H9 (cell line): Measurements from ENCODE around the gene LDLRAD4. TPM values are rescaled to one million over a fixed set of nuclear protein-coding genes. Genes with fewer than 3 reads are reported as not detected.

Experiments
- DNase-seq: peaks from one replicate; pipeline ENCODE4 v3.0.0-alpha.2; 2017
- H2AFZ ChIP-seq: one replicate; pipeline ENCODE4 v1.6.1; 2013; ENCODE audit warnings: mild to moderate bottlenecking, low read length, control low read depth, moderate library complexity
- H2AK5ac ChIP-seq: 2 replicates; pipeline ENCODE4 v1.6.1; 2013; ENCODE audit warnings: low read length, control low read depth, mixed read lengths; ENCODE audit not compliant: insufficient read length
- H2BK120ac ChIP-seq: one replicate; pipeline ENCODE4 v1.6.1; 2013; ENCODE audit warnings: low read depth, mild to moderate bottlenecking, low read length, control low read depth, inconsistent platforms; ENCODE audit not compliant: poor library complexity, severe bottlenecking
- H2BK12ac ChIP-seq: 2 replicates; pipeline ENCODE4 v1.6.1; 2013; ENCODE audit warnings: low read length, control low read depth, mixed read lengths, low read depth; ENCODE audit not compliant: insufficient read length
- H2BK15ac ChIP-seq: 2 replicates; pipeline ENCODE4 v1.6.1; 2013; ENCODE audit warnings: low read depth, low read length, control low read depth
- H2BK20ac ChIP-seq: one replicate; pipeline ENCODE4 v1.6.1; 2013; ENCODE audit warnings: low read depth, mild to moderate bottlenecking, low read length, control low read depth, inconsistent platforms; ENCODE audit not compliant: poor library complexity, severe bottlenecking
- H2BK5ac ChIP-seq: 2 replicates; pipeline ENCODE4 v1.6.1; 2013; ENCODE audit warnings: low read length, control low read depth, mixed read lengths; ENCODE audit not compliant: insufficient read length
- H3K14ac ChIP-seq: 2 replicates; pipeline ENCODE4 v1.6.1; 2013; ENCODE audit warnings: low read length, control low read depth; ENCODE audit not compliant: insufficient read depth
- H3K18ac ChIP-seq: 2 replicates; pipeline ENCODE4 v1.6.1; 2013; ENCODE audit warnings: low read depth, mild to moderate bottlenecking, mixed read lengths, low read length, control low read depth; ENCODE audit not compliant: insufficient read length
- H3K23ac ChIP-seq: 2 replicates; pipeline ENCODE4 v1.6.1; 2013; ENCODE audit warnings: low read length, control low read depth, mixed read lengths, low read depth; ENCODE audit not compliant: insufficient read length
- H3K23me2 ChIP-seq: 2 replicates; pipeline ENCODE4 v1.6.1; 2013; ENCODE audit warnings: low read depth, mild to moderate bottlenecking, mixed read lengths, low read length, control low read depth; ENCODE audit not compliant: insufficient read length, poor library complexity, severe bottlenecking
- H3K27ac ChIP-seq: 2 replicates; pipeline ENCODE4 v1.5.1; 2013; ENCODE audit warnings: low read length, control low read depth, mixed read lengths, low read depth; ENCODE audit not compliant: insufficient read length
- H3K27me3 ChIP-seq: 2 replicates; pipeline ENCODE4 v1.6.1; 2013; ENCODE audit warnings: low read length, control low read depth, inconsistent platforms; ENCODE audit not compliant: insufficient read depth
- H3K4ac ChIP-seq: 2 replicates; pipeline ENCODE4 v1.6.1; 2013; ENCODE audit warnings: low read depth, mild to moderate bottlenecking, control low read depth, inconsistent platforms, low read length, moderate library complexity
- H3K4me1 ChIP-seq: 2 replicates; pipeline ENCODE4 v1.6.1; 2013; ENCODE audit warnings: low read length, control low read depth, inconsistent platforms; ENCODE audit not compliant: insufficient read depth
- H3K4me2 ChIP-seq: 2 replicates; pipeline ENCODE4 v1.6.1; 2013; ENCODE audit warnings: low read length, control low read depth, mixed read lengths; ENCODE audit not compliant: insufficient read length, insufficient read depth
- H3K56ac ChIP-seq: 2 replicates; pipeline ENCODE4 v1.6.1; 2013; ENCODE audit warnings: low read depth, mild to moderate bottlenecking, mixed read lengths, low read length, control low read depth; ENCODE audit not compliant: insufficient read length
- H3K79me1 ChIP-seq: 2 replicates; pipeline ENCODE4 v1.6.1; 2013; ENCODE audit warnings: low read depth, mild to moderate bottlenecking, moderate library complexity, low read length, control low read depth, inconsistent platforms; ENCODE audit not compliant: insufficient read depth, poor library complexity, severe bottlenecking
- H3K79me2 ChIP-seq: 2 replicates; pipeline ENCODE4 v1.6.1; 2013; ENCODE audit warnings: low read length, control low read depth, inconsistent platforms; ENCODE audit not compliant: insufficient read depth
- H3K9ac ChIP-seq: 2 replicates; pipeline ENCODE4 v1.6.1; 2013; ENCODE audit warnings: low read length, control low read depth, mixed read lengths; ENCODE audit not compliant: insufficient read length; ENCODE audit errors: extremely low read depth
- H3K9me3 ChIP-seq: one replicate; pipeline ENCODE4 v1.6.1; 2013; ENCODE audit warnings: low read depth, low read length, inconsistent platforms; ENCODE audit not compliant: control insufficient read depth
- H3T11ph ChIP-seq: one replicate; pipeline ENCODE4 v1.6.1; 2013; ENCODE audit warnings: mild to moderate bottlenecking, low read length, control low read depth, inconsistent platforms
- H4K20me1 ChIP-seq: one replicate; pipeline ENCODE4 v1.6.1; 2013; ENCODE audit not compliant: control insufficient read depth, insufficient read length, insufficient read depth
- H4K5ac ChIP-seq: 2 replicates; pipeline ENCODE4 v1.6.1; 2013; ENCODE audit warnings: low read depth, mild to moderate bottlenecking, mixed read lengths, low read length, control low read depth; ENCODE audit not compliant: insufficient read length
- H4K8ac ChIP-seq: replicated peaks from 2 replicates; pipeline ENCODE4 v1.6.1; 2013; ENCODE audit warnings: low read length, control low read depth, mixed read lengths, low read depth; ENCODE audit not compliant: insufficient read length
- H4K91ac ChIP-seq: 2 replicates; pipeline ENCODE4 v1.6.1; 2013; ENCODE audit warnings: low read depth, mild to moderate bottlenecking, moderate library complexity, mixed read lengths, low read length, control low read depth; ENCODE audit not compliant: insufficient read length
- H3K27ac Mint-ChIP-seq, 3 experiments: 2 replicates in 2 of 3; 3 replicates in 1 of 3; pipeline ENCODE4 v1.8.0; 2020 to 2021; ENCODE audit warnings: mixed read lengths in 3 of 3, mild to moderate bottlenecking in 1 of 3, moderate library complexity in 1 of 3
- H3K27me3 Mint-ChIP-seq: 2 replicates; pipeline ENCODE4 v1.8.0; 2021; ENCODE audit warnings: low read depth, mild to moderate bottlenecking, moderate library complexity, mixed read lengths
- H3K36me3 Mint-ChIP-seq, 3 experiments: 2 replicates in 2 of 3; 3 replicates in 1 of 3; pipeline ENCODE4 v1.8.0; 2020 to 2021; ENCODE audit warnings: low read depth in 3 of 3, mixed read lengths in 3 of 3; ENCODE audit not compliant: insufficient read depth in 1 of 3
- H3K4me1 Mint-ChIP-seq, 2 experiments: 2 replicates each; pipeline ENCODE4 v1.8.0; 2020; ENCODE audit warnings: mixed read lengths in 2 of 2
- H3K4me3 Mint-ChIP-seq, 2 experiments: 2 replicates in 1 of 2; 3 replicates in 1 of 2; pipeline ENCODE4 v1.8.0; 2020 to 2021; ENCODE audit warnings: mild to moderate bottlenecking in 2 of 2, mixed read lengths in 2 of 2, moderate library complexity in 1 of 2
- H3K9me3 Mint-ChIP-seq, 2 experiments: 2 replicates in 1 of 2; 3 replicates in 1 of 2; pipeline ENCODE4 v1.8.0; 2020; ENCODE audit warnings: mild to moderate bottlenecking in 2 of 2, mixed read lengths in 2 of 2, moderate library complexity in 1 of 2
- CTCF ChIP-seq: fragments of 200-600 bp; sonication (generic); conservative IDR thresholded peaks from 3 replicates; pipeline ENCODE4 v1.8.0; 2021; ENCODE audit warnings: antibody characterized with exemption, mild to moderate bottlenecking
- whole genome bisulfite sequencing: extraction: QIAGEN DNeasy Blood & Tissue Kit; methylation state at CpG from one replicate; pipeline ENCODE4 v1.1.7; 2013; ENCODE audit warnings: missing lambda C conversion rate, low lambda C conversion rate, mixed read lengths; ENCODE audit not compliant: insufficient read length; ENCODE audit errors: extremely low coverage; 5-methylcytosine and 5-hydroxymethylcytosine counted together
- total RNA-seq: library from RNA; stranded (reverse); gene quantifications from 2 replicates; pipeline ENCODE4 v1.2.1, GENCODE V29; 2021

Gene LDLRAD4
- total RNA-seq, 1 experiment from 2014 or later, result 3.9 TPM

GRCh38 chr18:13447621-13448334, 229.2 kb downstream of the LDLRAD4 start:
- no peak overlapping the region for H3T11ph ChIP-seq
- H2AK5ac ChIP-seq, result no peak overlapping the region
- no peak overlapping the region for H3K4ac ChIP-seq
- no CpG with 5 or more reads among the region's 22 CpGs for WGBS
- H2BK15ac ChIP-seq, result no peak overlapping the region
- 0 out of 7 replicates have a peak overlapping the region, but pooled peaks of 1 of the 3 experiments have one; percentile 57 for H3K27ac Mint-ChIP-seq
- no peak overlapping the region for H2BK120ac ChIP-seq
- no peak overlapping the region for H2BK5ac ChIP-seq
- H3K4me2 ChIP-seq, result no peak overlapping the region
- no peak for TF ChIP-seq CTCF
- H3K4me1 ChIP-seq, result peaks cover 9% of the 10 kb centered on the region; the same call in 1 of the 2 replicates
- DNase-seq, result peak; percentile 47
- H3K9ac ChIP-seq, result no peak overlapping the region
- no peaks in the 10 kb centered on the region for H3K9me3 ChIP-seq
- no peak overlapping the region for H3K18ac ChIP-seq
- H3K27me3 Mint-ChIP-seq, result peaks cover 50% of the 10 kb centered on the region
- no peak overlapping the region for H3K14ac ChIP-seq
- H4K91ac ChIP-seq, result no peak overlapping the region
- no peaks in the 10 kb centered on the region for H4K20me1 ChIP-seq
- H3K27me3 ChIP-seq, result no peaks in the 10 kb centered on the region
- no peaks in the 10 kb centered on the region for H3K9me3 Mint-ChIP-seq
- peaks cover 49 to 56% of the 10 kb centered on the region in 2 experiments for H3K4me1 Mint-ChIP-seq
- no peak overlapping the region for H3K23ac ChIP-seq
- no peaks in the 10 kb centered on the region for H3K36me3 Mint-ChIP-seq
- no peak overlapping the region for H2BK20ac ChIP-seq
- H3K79me1 ChIP-seq, result no peaks in the 10 kb centered on the region
- no peaks in the 10 kb centered on the region for H3K79me2 ChIP-seq
- H2AFZ ChIP-seq, result no peak overlapping the region
- H2BK12ac ChIP-seq, result no peak overlapping the region
- H3K23me2 ChIP-seq, result no peaks in the 10 kb centered on the region
- no peak overlapping the region for H3K27ac ChIP-seq
- H3K56ac ChIP-seq, result no peak overlapping the region
- H3K4me3 Mint-ChIP-seq, result peak overlapping the region; percentile 2 to 46; a peak in 4 of 5 replicates
- H4K8ac ChIP-seq, result no peak overlapping the region
- no peak overlapping the region for H4K5ac ChIP-seq
